Ishikawa (cell line): ENCODE data around the gene ICA1L.

Source experiments
- CEBPB ChIP-seq: IDR thresholded peaks from 2 replicates; pipeline ENCODE4 v1.6.1; 2012
- CREB1 ChIP-seq: IDR thresholded peaks from 2 replicates; pipeline ENCODE4 v1.6.1; 2012; ENCODE audit warnings: low read depth
- EGR1 ChIP-seq: IDR thresholded peaks from 2 replicates; pipeline ENCODE4 v1.6.1; 2012
- EP300 ChIP-seq: IDR thresholded peaks from 2 replicates; pipeline ENCODE4 v1.6.1; 2012; ENCODE audit warnings: borderline replicate concordance
- FOXM1 ChIP-seq: IDR thresholded peaks from 2 replicates; pipeline ENCODE4 v1.6.1; 2012; ENCODE audit warnings: low read depth, borderline replicate concordance
- NFIC ChIP-seq: IDR thresholded peaks from 2 replicates; pipeline ENCODE4 v1.6.1; 2012
- RAD21 ChIP-seq: IDR thresholded peaks from 2 replicates; pipeline ENCODE4 v1.6.1; 2012; ENCODE audit warnings: low read depth
- TAF1 ChIP-seq: IDR thresholded peaks from 2 replicates; pipeline ENCODE4 v1.6.1; 2012; ENCODE audit warnings: low read depth, mild to moderate bottlenecking
- TCF12 ChIP-seq: IDR thresholded peaks from 2 replicates; pipeline ENCODE4 v1.6.1; 2012; ENCODE audit warnings: low read depth
- YY1 ChIP-seq: IDR thresholded peaks from 2 replicates; pipeline ENCODE4 v1.6.1; 2012; ENCODE audit warnings: low read depth
- ZBTB7A ChIP-seq: IDR thresholded peaks from 2 replicates; pipeline ENCODE4 v1.6.1; 2012; ENCODE audit warnings: low read depth
- TF ChIP-seq, protein P1 (sequence below): IDR thresholded peaks from 2 replicates; pipeline ENCODE4 v1.6.1; 2012; ENCODE audit warnings: low read depth, mild to moderate bottlenecking
- TF ChIP-seq, protein P2 (sequence below): IDR thresholded peaks from 2 replicates; pipeline ENCODE4 v1.6.1; 2012
- TF ChIP-seq, protein P3 (sequence below): IDR thresholded peaks from 2 replicates; pipeline ENCODE4 v1.6.1; 2012

DNA sequence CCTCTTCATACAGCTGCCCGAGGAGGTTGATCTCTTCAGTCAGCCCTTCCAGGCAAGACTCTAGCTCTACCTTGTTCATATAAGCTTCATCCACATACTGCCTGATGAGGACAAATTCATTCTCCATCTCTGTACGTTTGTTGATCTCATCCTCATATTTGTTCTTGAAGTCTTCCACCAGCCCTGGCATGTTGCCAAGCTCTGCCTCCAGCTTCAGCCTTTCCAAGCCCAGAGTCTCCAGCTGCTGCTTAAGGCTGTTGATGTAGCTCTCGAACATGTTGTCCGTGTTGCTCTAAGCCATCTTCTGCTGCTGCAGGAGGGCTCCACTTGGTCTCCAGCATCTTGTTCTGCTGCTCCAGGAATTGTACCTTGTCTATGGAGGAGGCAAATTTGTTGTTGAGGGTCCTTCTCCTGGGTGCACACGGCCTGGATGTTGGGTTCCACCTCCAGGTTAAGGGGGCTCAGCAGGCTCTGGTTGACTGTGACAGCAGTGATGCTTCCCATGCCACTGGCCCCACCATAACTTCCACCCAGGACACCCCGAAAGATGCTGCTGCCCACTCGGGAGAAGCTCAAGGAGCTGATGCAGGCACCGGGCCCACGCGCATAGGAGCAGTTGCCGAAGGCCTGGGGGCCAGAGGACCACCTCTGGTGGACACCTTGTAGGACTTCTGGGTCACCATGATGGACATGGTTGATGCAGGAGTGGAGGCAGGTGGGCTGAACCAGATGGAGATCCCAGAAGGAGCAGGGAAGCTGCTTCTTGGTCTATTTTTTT lies 30.3 kb downstream of the ICA1L start:
- TF ChIP-seq, protein P1, sequence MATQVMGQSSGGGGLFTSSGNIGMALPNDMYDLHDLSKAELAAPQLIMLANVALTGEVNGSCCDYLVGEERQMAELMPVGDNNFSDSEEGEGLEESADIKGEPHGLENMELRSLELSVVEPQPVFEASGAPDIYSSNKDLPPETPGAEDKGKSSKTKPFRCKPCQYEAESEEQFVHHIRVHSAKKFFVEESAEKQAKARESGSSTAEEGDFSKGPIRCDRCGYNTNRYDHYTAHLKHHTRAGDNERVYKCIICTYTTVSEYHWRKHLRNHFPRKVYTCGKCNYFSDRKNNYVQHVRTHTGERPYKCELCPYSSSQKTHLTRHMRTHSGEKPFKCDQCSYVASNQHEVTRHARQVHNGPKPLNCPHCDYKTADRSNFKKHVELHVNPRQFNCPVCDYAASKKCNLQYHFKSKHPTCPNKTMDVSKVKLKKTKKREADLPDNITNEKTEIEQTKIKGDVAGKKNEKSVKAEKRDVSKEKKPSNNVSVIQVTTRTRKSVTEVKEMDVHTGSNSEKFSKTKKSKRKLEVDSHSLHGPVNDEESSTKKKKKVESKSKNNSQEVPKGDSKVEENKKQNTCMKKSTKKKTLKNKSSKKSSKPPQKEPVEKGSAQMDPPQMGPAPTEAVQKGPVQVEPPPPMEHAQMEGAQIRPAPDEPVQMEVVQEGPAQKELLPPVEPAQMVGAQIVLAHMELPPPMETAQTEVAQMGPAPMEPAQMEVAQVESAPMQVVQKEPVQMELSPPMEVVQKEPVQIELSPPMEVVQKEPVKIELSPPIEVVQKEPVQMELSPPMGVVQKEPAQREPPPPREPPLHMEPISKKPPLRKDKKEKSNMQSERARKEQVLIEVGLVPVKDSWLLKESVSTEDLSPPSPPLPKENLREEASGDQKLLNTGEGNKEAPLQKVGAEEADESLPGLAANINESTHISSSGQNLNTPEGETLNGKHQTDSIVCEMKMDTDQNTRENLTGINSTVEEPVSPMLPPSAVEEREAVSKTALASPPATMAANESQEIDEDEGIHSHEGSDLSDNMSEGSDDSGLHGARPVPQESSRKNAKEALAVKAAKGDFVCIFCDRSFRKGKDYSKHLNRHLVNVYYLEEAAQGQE: no peak
- TF ChIP-seq EP300 (no peak), CEBPB (no peak), YY1 (no peak), EGR1 (no peak), RAD21 (no peak), FOXM1 (no peak), CREB1 (no peak), TCF12 (no peak), TAF1 (no peak), NFIC (no peak), ZBTB7A (no peak)
- TF ChIP-seq, protein P2, sequence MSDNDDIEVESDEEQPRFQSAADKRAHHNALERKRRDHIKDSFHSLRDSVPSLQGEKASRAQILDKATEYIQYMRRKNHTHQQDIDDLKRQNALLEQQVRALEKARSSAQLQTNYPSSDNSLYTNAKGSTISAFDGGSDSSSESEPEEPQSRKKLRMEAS: no peak
- TF ChIP-seq, protein P3, sequence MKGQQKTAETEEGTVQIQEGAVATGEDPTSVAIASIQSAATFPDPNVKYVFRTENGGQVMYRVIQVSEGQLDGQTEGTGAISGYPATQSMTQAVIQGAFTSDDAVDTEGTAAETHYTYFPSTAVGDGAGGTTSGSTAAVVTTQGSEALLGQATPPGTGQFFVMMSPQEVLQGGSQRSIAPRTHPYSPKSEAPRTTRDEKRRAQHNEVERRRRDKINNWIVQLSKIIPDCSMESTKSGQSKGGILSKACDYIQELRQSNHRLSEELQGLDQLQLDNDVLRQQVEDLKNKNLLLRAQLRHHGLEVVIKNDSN: no peak
